Endothelial cell of umbilical vein (primary cell): ENCODE results near the gene DOCK4. TPM values are rescaled to one million over a fixed set of nuclear protein-coding genes. Genes with fewer than 3 reads are reported as not detected.

Experiments
- BruUV-seq: library from RNA; stranded (reverse); fragments of 400-500 nt; replicated peaks from 2 replicates; lab custom pipeline; 2021; lab: Mats Ljungman, UMichigan
- CTCF ChIA-PET: fragments of 300-600, 350-600 bp; sonication (Branson Sonifier 250); formaldehyde crosslinking; loops from one replicate; lab custom pipeline; 2021; ENCODE audit warnings: antibody characterized with exemption, inconsistent platforms; lab: Charles Lee
- POLR2A ChIA-PET: fragments of 300-600, 350-600 bp; sonication (Branson Sonifier 250); formaldehyde crosslinking; loops from one replicate; lab custom pipeline; 2021; ENCODE audit warnings: antibody characterized with exemption, inconsistent platforms; lab: Charles Lee
- DNase-seq: peaks from one replicate; pipeline ENCODE4 v3.0.0-alpha.2; 2011; ENCODE audit warnings: low read depth, low spot score
- FAIRE-seq: peaks from 2 replicates; lab custom pipeline; 2011; peaks lifted over from hg19 to GRCh38; lab: Jason Lieb, UNC
- H2AFZ ChIP-seq: 2 replicates; pipeline ENCODE4 v1.6.0; 2012; ENCODE audit warnings: low read depth, low read length, control low read depth, inconsistent platforms
- H3K27ac ChIP-seq: 2 replicates; pipeline ENCODE4 v1.5.1; 2011; ENCODE audit warnings: low read depth, mild to moderate bottlenecking, control low read depth, low read length, moderate library complexity; ENCODE audit not compliant: insufficient read depth
- H3K27me3 ChIP-seq, 2 experiments: 2 replicates each; pipeline versions ENCODE4 v1.6.0 to v1.6.1; 2011; ENCODE audit warnings: low read length in 2 of 2, mixed read lengths in 1 of 2; ENCODE audit not compliant: control insufficient read depth in 2 of 2, insufficient read depth in 2 of 2
- H3K36me3 ChIP-seq, 2 experiments: 2 replicates in 1 of 2; 3 replicates in 1 of 2; pipeline ENCODE4 v1.5.1; 2011; ENCODE audit warnings: low read length in 2 of 2, mild to moderate bottlenecking in 1 of 2, moderate library complexity in 1 of 2; ENCODE audit not compliant: control insufficient read depth in 2 of 2, insufficient read depth in 2 of 2; ENCODE audit errors: extremely low read depth in 1 of 2
- H3K4me1 ChIP-seq: 3 replicates; pipeline ENCODE4 v1.5.1; 2011; ENCODE audit warnings: mild to moderate bottlenecking, low read length; ENCODE audit not compliant: control insufficient read depth, insufficient read depth; ENCODE audit errors: extremely low read depth
- H3K4me2 ChIP-seq: 2 replicates; pipeline ENCODE4 v1.6.1; 2011; ENCODE audit warnings: low read length, control low read depth, mixed read lengths; ENCODE audit not compliant: insufficient read depth
- H3K4me3 ChIP-seq, 3 experiments: fragments of 200-600 bp in 1 of 3; sonication (generic), shearing (Covaris generic) in 1 of 3; replicated peaks in 1 of 3; 2 replicates each; pipeline ENCODE4 v1.5.1; 2011 to 2016; ENCODE audit warnings: control low read depth in 3 of 3, low read length in 3 of 3, mild to moderate bottlenecking in 2 of 3, inconsistent platforms in 1 of 3, low read depth in 1 of 3, moderate library complexity in 1 of 3; ENCODE audit not compliant: insufficient read depth in 1 of 3
- H3K79me2 ChIP-seq: 2 replicates; pipeline ENCODE4 v1.6.0; 2012; ENCODE audit warnings: low read length, inconsistent platforms; ENCODE audit not compliant: control insufficient read depth, insufficient read depth
- H3K9ac ChIP-seq: replicated peaks from 2 replicates; pipeline ENCODE3; 2011; ENCODE audit warnings: low read length, control low read depth; ENCODE audit not compliant: insufficient read depth; ENCODE audit errors: extremely low read depth
- H3K9me1 ChIP-seq: replicated peaks from 3 replicates; pipeline ENCODE4 v1.6.0; 2011; ENCODE audit warnings: mild to moderate bottlenecking, low read length; ENCODE audit not compliant: control insufficient read depth, insufficient read depth; ENCODE audit errors: extremely low read depth
- H3K9me3 ChIP-seq: replicated peaks from 2 replicates; pipeline ENCODE4 v1.5.1; 2012; ENCODE audit warnings: low read length, inconsistent platforms; ENCODE audit not compliant: control insufficient read depth, insufficient read depth
- H4K20me1 ChIP-seq: replicated peaks from 2 replicates; pipeline ENCODE3; 2011; ENCODE audit warnings: mild to moderate bottlenecking, low read length; ENCODE audit not compliant: control insufficient read depth, insufficient read depth; ENCODE audit errors: extremely low read depth
- EZH2 ChIP-seq: IDR thresholded peaks from 2 replicates; pipeline ENCODE4 v1.6.1; 2012; ENCODE audit warnings: borderline replicate concordance, low read depth, mild to moderate bottlenecking, moderate library complexity, low read length, inconsistent platforms; ENCODE audit not compliant: severe bottlenecking
- FOS ChIP-seq: IDR thresholded peaks from 2 replicates; pipeline ENCODE4 v1.6.1; 2011; ENCODE audit warnings: mild to moderate bottlenecking, low read length, moderate library complexity, borderline replicate concordance; ENCODE audit not compliant: insufficient read depth
- GATA2 ChIP-seq: IDR thresholded peaks from 2 replicates; pipeline ENCODE4 v1.7.0; 2011; ENCODE audit warnings: low read depth, mild to moderate bottlenecking, moderate library complexity, mixed read lengths, low read length; ENCODE audit not compliant: insufficient read length, insufficient read depth
- JUN ChIP-seq: IDR thresholded peaks from 2 replicates; pipeline ENCODE4 v1.6.1; 2011; ENCODE audit warnings: borderline replicate concordance, low read depth; ENCODE audit not compliant: insufficient read length, insufficient read depth
- MYC ChIP-seq: IDR thresholded peaks from one replicate; pipeline ENCODE4 v1.6.1; 2011; ENCODE audit warnings: mild to moderate bottlenecking, low read depth, low read length
- POLR2A ChIP-seq: IDR thresholded peaks from 2 replicates; pipeline ENCODE4 v1.6.1; 2012; ENCODE audit warnings: low read depth, mild to moderate bottlenecking, control low read depth, low read length
- POLR2AphosphoS5 ChIP-seq: IDR thresholded peaks from 2 replicates; pipeline ENCODE4 v1.6.1; 2012; ENCODE audit warnings: low read depth, mild to moderate bottlenecking, control low read depth, low read length, moderate library complexity; ENCODE audit not compliant: insufficient read depth
- dilution Hi-C: fragments of 300-500 bp; cut with MboI; formaldehyde crosslinking; loops from one replicate; pipeline ENCODE4 v1.15.0; 2019; ENCODE audit warnings: low sequenced_read_pairs; ENCODE audit not compliant: extremely low pct_ligation_motif_present
- intact Hi-C: fragments of 100-400 bp; cut with micrococcal nuclease; formaldehyde crosslinking; loops from one replicate; pipeline ENCODE4 v1.10.0; 2022
- polyA plus RNA-seq, 4 experiments: library from polyadenylated mRNA; depleted of rRNA in 3 of 4; stranded (reverse) in 3 of 4; unstranded in 1 of 4; fragments of >200 nt; gene quantifications; 2 replicates each; pipeline versions ENCODE4 v1.2.1 to v1.2.3, GENCODE V29; 2011 to 2012; ENCODE audit warnings: missing spikeins in 1 of 4
- total RNA-seq: library from RNA; stranded (reverse); gene quantifications from 2 replicates; pipeline ENCODE4 v1.2.3, GENCODE V29; 2021
- TF ChIP-seq, protein P1 (sequence below), 2 donors: IDR thresholded peaks; 1 replicate in 1 of 2; 2 replicates in 1 of 2; pipeline ENCODE4 v1.5.1; 2011; ENCODE audit warnings: low read length in 2 of 2, mild to moderate bottlenecking in 2 of 2, moderate library complexity in 2 of 2, control low read depth in 1 of 2, inconsistent platforms in 1 of 2, low read depth in 1 of 2; ENCODE audit not compliant: insufficient read depth in 1 of 2; ENCODE audit errors: extremely low read depth in 1 of 2
- TF ChIP-seq, protein P2 (sequence below): IDR thresholded peaks from 2 replicates; pipeline ENCODE4 v1.6.1; 2011; ENCODE audit not compliant: insufficient read depth, insufficient read length

The DOCK4 gene
- total and polyA plus RNA-seq, 2 donors (not counting 3 experiments of a cell fraction or from before 2014, with no cell fraction given) = 47.4 to 164 TPM

DNA sequence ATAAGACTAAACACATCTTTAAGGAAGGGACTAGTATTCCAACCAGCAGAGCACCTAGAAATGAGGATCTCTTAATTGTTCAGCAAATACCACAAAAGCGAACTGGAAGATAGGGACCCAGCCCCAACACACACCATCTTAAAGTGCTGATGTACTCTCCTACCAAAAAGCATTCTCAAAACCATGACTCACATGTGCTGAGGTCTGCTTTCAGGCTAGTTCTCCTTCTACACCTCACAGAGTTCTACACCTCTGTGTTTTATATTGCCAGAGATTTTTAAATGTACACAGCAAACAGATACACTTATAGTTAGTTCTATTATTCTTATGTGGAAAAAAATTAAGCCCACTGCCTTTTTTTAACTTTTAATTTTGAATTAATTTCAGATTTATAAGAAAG lies 191.9 kb downstream of the DOCK4 start:
- intact Hi-C loops = no loop called here
- H3K9me3 ChIP-seq = no peaks in the 10 kb centered on the region
- no peaks in the 10 kb centered on the region for H3K9me1 ChIP-seq
- no peaks in the 10 kb centered on the region for H3K27me3 ChIP-seq
- TF ChIP-seq, protein P1, sequence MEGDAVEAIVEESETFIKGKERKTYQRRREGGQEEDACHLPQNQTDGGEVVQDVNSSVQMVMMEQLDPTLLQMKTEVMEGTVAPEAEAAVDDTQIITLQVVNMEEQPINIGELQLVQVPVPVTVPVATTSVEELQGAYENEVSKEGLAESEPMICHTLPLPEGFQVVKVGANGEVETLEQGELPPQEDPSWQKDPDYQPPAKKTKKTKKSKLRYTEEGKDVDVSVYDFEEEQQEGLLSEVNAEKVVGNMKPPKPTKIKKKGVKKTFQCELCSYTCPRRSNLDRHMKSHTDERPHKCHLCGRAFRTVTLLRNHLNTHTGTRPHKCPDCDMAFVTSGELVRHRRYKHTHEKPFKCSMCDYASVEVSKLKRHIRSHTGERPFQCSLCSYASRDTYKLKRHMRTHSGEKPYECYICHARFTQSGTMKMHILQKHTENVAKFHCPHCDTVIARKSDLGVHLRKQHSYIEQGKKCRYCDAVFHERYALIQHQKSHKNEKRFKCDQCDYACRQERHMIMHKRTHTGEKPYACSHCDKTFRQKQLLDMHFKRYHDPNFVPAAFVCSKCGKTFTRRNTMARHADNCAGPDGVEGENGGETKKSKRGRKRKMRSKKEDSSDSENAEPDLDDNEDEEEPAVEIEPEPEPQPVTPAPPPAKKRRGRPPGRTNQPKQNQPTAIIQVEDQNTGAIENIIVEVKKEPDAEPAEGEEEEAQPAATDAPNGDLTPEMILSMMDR (IDR thresholded peaks at IDR 0.05; ENCODE audit: extremely low read depth in 1 of 2, insufficient read depth in 1 of 2, low read depth in 1 of 2, low read length in 2 of 2) = no peak
- TF ChIP-seq POLR2AphosphoS5 (no peak), GATA2 (no peak), EZH2 (no peak), POLR2A (no peak), MYC (no peak), FOS (no peak), JUN (no peak)
- TF ChIP-seq, protein P2, sequence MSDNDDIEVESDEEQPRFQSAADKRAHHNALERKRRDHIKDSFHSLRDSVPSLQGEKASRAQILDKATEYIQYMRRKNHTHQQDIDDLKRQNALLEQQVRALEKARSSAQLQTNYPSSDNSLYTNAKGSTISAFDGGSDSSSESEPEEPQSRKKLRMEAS = no peak
- CTCF ChIA-PET = no interaction called here
- H3K4me2 ChIP-seq = no peak overlapping the region
- no peaks in the 10 kb centered on the region for H3K36me3 ChIP-seq
- no peak overlapping the region for H3K9ac ChIP-seq
- H2AFZ ChIP-seq = no peak overlapping the region
- POLR2A ChIA-PET = no interaction called here
- no peak for DNase-seq
- H3K79me2 ChIP-seq = peaks cover 93% of the 10 kb centered on the region
- H4K20me1 ChIP-seq = peaks cover 5% of the 10 kb centered on the region
- H3K27ac ChIP-seq = no peak overlapping the region
- H3K4me3 ChIP-seq = no peak overlapping the region
- dilution Hi-C loops = no loop called here
- FAIRE-seq = no peak
- no TSS peak for BruUV-seq
- H3K4me1 ChIP-seq = peaks cover 20% of the 10 kb centered on the region
